GM18861 (cell line): ENCODE results near the gene AMER3.

Experiments used
- ATAC-seq: cut with Tn5 transposase; IDR thresholded peaks from one replicate; pipeline ENCODE4 v1.9.1; 2021; ENCODE audit not compliant: unreplicated experiment

AMER3 gene

GRCh38 chr2:130776550-130776949 is 21.2 kb downstream of the AMER3 start:
- ATAC-seq = no peak

DNA sequence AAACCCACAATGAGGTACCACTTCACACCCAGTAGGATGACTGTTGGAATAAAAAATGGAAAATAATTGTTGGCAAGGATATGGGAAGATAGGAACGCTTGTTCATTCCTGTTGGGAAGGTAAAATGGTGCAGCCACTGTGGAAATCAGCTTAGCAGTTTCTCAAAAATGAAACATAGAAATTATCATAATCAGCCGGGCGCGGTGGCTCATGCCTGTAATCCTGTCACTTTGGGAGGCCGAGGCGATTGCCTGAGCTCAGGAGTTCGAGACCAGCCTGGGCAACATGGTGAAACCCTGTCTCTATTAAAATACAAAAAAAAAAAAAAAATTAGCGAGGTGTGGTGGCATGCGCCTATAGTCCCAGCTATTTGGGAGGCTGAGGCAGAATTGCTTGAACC is 23.4 kb downstream of the AMER3 start:
- ATAC-seq = no peak

DNA sequence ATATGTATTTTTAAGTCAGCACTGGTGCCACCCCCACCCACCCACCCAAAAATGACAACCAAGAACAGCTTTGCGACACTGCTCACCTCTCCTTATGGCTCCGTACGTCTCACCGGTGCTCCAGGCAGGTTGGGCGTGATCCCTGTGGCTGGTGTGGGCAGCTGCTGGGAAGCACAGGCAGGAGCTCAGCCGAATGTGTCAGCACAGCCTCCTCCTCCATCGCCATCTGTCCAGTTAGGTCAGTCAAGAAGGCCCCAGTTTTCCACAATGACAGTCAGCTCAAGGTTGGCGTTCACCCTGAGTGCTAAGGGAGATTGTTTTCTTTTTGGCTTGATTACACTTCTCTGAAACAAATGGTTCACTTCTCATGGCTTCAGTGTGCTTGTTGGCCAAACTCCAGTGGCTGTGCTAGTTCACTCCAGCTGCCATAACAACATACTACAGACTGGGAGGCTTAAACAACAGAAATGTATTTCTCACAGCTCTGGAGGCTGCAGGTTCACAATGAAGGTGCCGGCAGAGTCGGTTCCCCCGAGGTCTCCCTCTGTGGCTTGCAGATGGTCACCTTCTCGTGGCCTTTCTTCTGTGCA is 30.2 kb downstream of the AMER3 start:
- no peak for ATAC-seq

GRCh38 chr2:130786076-130786475 is 30.7 kb downstream of the AMER3 start:
- no peak for ATAC-seq

DNA sequence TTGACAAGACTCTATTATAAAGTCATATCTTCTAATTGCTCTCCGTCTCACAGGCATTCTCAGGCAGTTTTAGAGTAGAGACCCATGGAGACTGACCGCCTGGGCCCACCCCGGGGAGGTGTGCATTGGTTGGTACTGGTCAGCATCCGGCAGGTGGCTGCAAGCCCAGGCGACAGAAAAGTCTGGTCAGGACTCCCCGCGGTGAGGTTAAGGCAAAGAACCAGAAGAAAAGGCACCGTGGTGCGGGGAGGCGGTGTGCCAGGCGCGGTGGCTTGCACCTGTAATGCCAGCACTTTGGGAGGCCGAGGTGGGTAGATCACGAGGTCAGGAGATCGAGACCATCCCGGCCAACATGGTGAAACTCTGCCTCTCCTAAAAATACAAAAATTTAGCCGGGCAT is 32.5 kb downstream of the AMER3 start:
- ATAC-seq = no peak

DNA sequence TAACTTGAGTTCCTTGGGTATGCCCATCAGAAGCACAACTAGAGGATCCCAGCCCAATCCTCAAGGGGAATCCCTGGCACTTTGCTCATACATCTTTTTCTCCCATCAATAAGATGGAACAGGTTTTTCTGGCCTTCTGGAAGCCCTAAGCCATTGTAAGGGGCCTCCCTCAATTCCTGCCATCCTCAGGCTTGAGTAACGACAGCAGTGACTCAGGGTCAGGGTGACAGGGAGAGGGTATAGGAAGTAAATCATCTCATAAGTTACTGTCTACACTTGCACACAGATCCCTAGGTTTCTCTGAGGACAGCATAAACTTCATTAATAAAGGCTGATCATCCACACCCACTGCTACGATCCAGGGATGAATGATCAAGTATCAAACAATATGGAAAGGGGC is 35.0 kb downstream of the AMER3 start:
- no peak for ATAC-seq

DNA sequence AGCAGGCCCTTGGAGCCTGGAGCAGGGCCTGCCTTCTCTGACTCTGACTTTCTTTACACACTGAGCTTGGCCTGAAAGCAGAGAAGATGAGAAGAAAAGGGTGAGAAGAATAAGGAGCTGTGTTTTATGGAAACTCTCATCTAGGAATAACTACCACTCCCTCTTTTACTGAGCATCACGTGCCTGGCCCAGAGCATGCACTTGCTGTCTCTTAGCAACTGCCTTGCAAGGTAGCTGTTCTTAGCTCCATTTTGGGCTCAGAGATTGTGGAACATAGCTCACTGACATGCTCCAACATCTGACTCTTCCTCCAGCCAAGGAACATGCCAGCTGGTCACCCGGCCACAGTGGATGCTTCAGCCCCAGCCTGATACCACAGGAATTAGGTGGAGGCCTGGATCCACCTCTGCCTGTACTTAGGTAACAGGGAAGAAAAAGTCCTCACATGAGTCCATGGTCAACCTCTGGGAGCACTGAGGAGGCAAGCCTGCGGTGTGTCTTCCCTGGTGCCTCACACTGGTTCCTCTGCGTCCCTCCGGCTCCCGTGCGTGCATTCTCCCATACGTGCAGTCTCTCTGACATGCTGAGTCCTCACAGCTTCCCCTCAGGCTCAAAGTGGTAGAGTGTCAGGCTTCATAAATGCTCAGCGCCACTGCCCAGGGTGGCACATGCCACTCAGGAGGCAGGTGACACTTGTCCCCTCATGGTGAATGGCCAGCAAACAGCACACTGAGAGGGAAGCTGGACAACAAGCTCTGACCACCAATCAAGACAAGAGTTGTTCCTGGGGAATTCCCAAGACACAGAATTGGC is 35.7 kb downstream of the AMER3 start:
- no peak for ATAC-seq

DNA sequence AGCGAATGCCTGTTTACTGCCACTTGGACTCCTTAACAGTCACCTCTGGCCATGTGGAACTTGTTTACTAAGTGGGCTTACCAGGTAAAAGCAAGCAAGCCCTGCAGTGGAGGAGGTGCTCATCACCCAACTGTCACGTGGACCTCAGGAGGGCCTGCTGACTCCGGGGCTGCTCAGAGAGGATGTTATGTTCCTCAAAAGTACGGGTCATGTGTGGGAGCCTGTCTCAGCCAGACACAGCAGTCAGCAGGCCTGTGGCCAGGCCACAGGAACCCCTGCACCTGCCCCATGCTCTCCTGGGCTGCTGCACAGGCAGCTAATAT is 36.2 kb downstream of the AMER3 start:
- no peak for ATAC-seq

DNA sequence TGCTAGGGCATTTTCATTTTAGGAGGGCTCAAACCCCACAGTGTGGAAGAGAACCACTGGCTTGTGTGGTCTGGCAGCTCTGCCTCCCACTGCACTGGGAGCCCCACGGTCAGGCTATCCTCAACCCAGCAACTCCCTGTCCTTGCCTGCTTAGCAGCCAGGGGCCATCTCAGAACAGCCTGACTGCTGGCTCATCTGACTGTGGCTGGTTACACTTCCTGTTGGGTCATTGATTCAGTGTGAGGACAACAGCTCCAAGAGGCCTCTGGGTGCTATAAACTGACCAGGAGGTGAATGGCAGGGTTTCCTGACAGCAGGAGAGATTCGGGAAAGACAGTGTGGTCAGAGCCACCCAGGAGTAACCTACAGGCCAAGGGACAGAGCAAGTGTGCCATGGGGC is 40.1 kb downstream of the AMER3 start:
- no peak for ATAC-seq

- ATAC-seq = no peak
These were observed 41.0 kb downstream of the AMER3 start for GRCh38 chr2:130796290-130796689.

DNA sequence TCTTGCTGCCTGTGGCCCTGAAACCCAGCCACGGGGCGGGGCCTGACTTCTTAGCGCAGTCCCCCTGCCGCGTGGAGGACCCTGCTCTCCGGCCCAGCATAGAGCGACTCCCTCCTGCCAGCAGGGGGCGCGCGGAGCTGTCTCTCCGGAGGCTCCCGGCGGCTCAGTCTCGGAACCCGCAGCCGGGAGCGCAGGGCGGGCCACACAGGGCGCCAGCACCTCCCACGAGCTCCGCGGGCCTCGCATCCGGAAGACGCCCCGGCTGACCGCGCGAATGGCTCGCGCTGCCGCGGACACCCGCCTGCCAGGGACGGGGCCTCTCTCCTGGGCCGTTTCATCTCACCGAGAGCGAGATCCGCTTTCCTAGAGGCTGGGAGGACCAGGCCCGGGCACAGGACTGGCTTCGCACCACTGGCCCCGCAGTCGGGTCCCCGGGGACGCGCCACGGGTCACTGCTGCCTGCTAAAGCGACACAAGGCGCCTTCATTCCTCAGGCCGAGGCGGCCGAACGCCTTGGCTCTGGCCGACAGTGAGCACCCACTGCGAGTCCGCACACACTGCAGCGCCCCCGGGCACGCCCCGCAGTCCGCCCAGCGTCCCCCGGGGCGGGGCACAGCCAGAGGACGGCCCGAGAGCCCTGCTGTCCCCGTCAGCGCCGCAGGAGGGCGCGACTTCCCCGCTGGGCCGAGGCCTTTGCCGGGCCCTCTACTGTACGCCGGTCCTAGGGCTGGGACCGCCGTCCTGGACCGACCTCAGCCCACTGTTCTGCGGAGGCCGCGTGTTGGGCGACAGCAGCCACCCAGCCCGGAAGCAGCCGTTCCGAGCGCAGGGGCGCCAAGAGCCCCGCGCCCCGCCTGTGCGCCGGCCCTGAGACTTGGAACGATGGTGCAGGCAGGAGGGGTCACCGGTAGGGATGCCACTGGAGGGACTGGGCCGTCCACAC is 42.4 kb downstream of the AMER3 start:
- peak; percentile 84 for ATAC-seq

GRCh38 chr2:130798472-130799218 is 43.3 kb downstream of the AMER3 start:
- ATAC-seq = no peak

DNA sequence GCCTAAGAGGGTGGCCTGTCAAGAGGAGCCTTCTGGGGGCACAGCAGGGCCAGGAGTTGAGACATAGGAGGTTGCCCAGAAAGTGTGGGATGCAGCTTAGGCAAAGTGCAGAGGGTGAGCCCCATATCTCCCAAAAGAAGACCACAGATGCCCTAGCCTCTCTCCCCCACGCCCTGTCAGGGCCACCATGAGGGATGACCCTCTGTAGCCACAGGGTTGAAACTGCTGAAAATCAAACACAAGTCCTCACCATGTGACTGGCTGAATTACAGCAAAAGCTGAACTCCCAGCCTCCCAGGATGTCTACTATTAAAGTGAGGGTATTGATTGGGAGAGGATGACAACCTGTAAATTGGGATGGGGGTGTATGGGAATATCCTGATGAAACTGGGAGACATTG is 44.0 kb downstream of the AMER3 start:
- no peak for ATAC-seq

- no peak for ATAC-seq
These were observed 50.3 kb downstream of the AMER3 start for GRCh38 chr2:130805613-130806012.

DNA sequence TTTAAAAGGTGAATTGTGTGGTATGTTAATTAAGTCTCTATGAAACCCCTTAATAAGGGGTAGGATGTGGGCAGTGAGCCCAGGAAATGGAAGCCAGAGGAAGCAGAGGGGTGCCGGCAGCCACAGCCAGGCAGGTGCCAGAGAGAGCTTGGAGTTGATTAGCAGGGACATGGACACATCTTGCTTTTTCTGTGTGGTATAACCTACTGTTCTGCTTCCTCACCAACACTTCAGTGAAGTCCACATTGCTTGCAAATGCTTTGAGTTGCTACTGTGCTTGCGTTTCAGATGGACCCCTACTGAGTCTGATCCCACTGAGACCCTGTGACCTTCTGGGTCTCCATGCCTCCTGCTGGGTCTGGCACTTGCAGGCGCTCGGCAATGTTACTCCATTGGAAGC is 51.0 kb downstream of the AMER3 start:
- ATAC-seq = no peak

GRCh38 chr2:130807659-130808385 is 52.5 kb downstream of the AMER3 start:
- no peak for ATAC-seq

GRCh38 chr2:130808482-130809268 is 53.3 kb downstream of the AMER3 start:
- no peak for ATAC-seq

- ATAC-seq = no peak
These were observed 55.1 kb downstream of the AMER3 start for GRCh38 chr2:130810490-130810889.

GRCh38 chr2:130813722-130814121 is 58.4 kb downstream of the AMER3 start:
- no peak for ATAC-seq
